HepG2 (cell line): ENCODE data around the gene PDE4DIP. TPM values are rescaled to one million over a fixed set of nuclear protein-coding genes. Genes with fewer than 3 reads are reported as not detected.
A peak's percentile ranks its signal among the peaks of the same experiment; 100 is the strongest.
"Not testable (repeated sequence)": the region's sequence is repeated elsewhere in the genome, so short reads cannot be mapped to it uniquely, and the experiment has no call there.

Experiments
- ATAC-seq: fragments of 200-7000 bp; cut with Tn5 transposase; 3 replicates; pipeline ENCODE4 v1.9.1; 2020; ENCODE audit warnings: mild to moderate bottlenecking, moderate library complexity
- BruUV-seq: library from RNA; stranded (reverse); fragments of 400-500 nt; replicated peaks from 2 replicates; lab custom pipeline; 2021; lab: Mats Ljungman, UMichigan
- CTCF ChIA-PET: fragments of 300-600 bp; formaldehyde crosslinking; extraction: SDS; loops from one replicate; lab custom pipeline; 2021; ENCODE audit warnings: low total read pairs, inconsistent platforms, low intra/inter-chr PET ratio; lab: Yijun Ruan, JAX
- POLR2A ChIA-PET: fragments of 350-600 bp; sonication (Branson Sonifier 250); formaldehyde crosslinking; loops from one replicate; lab custom pipeline; 2020; ENCODE audit warnings: antibody characterized with exemption, inconsistent platforms; lab: Yijun Ruan, JAX
- DNase-seq: peaks from one replicate; pipeline ENCODE4 v3.0.0-alpha.2; 2015; ENCODE audit warnings: low spot score
- FAIRE-seq: peaks from 3 replicates; lab custom pipeline; 2011; peaks lifted over from hg19 to GRCh38; lab: Jason Lieb, UNC
- H2AFZ ChIP-seq: one replicate; pipeline ENCODE4 v1.6.1; 2011; ENCODE audit warnings: low read length, inconsistent platforms
- H3K27ac ChIP-seq: fragments of 300-600 bp; 3 replicates; pipeline ENCODE4 v1.8.0; 2011; ENCODE audit warnings: mixed run types, mild to moderate bottlenecking, mixed read lengths, low read length, inconsistent platforms; ENCODE audit not compliant: insufficient read depth; ENCODE audit errors: extremely low read length
- H3K27me3 ChIP-seq, 2 experiments: fragments of 200-600 bp in 1 of 2; 2 replicates in 1 of 2; 3 replicates in 1 of 2; pipeline versions ENCODE4 v1.6.0 to v1.8.0; 2011; ENCODE audit warnings: low read length in 2 of 2, mild to moderate bottlenecking in 2 of 2, moderate library complexity in 2 of 2, inconsistent platforms in 1 of 2; ENCODE audit not compliant: insufficient read depth in 2 of 2, control insufficient read depth in 1 of 2
- H3K36me3 ChIP-seq, 2 experiments: fragments of 200-600 bp in 1 of 2; replicated peaks in 1 of 2; 2 replicates in 1 of 2; 3 replicates in 1 of 2; pipeline versions ENCODE4 v1.5.1 to v1.8.0; 2011; ENCODE audit warnings: low read length in 2 of 2, inconsistent platforms in 1 of 2; ENCODE audit not compliant: insufficient read depth in 2 of 2, control insufficient read depth in 1 of 2
- H3K4me1 ChIP-seq: 2 replicates; pipeline ENCODE4 v1.5.1; 2012; ENCODE audit warnings: low read length, inconsistent platforms; ENCODE audit not compliant: insufficient read depth
- H3K4me2 ChIP-seq: 2 replicates; pipeline ENCODE4 v1.6.0; 2011; ENCODE audit warnings: low read depth, low read length, inconsistent platforms
- H3K4me3 ChIP-seq, 3 experiments: fragments of 200-600 bp in 1 of 3; sonication (generic), shearing (Covaris generic) in 1 of 3; replicated peaks in 1 of 3; 2 replicates each; pipeline ENCODE4 v1.5.1; 2011 to 2016; ENCODE audit warnings: low read length in 3 of 3, inconsistent platforms in 2 of 3, low read depth in 2 of 3, mild to moderate bottlenecking in 2 of 3, control low read depth in 1 of 3, mixed read lengths in 1 of 3; ENCODE audit not compliant: insufficient read depth in 1 of 3
- H3K79me2 ChIP-seq: one replicate; pipeline ENCODE4 v1.6.1; 2011; ENCODE audit warnings: low read length, inconsistent platforms; ENCODE audit not compliant: insufficient read depth
- H3K9ac ChIP-seq: 2 replicates; pipeline ENCODE4 v1.6.0; 2011; ENCODE audit warnings: mild to moderate bottlenecking, low read depth, low read length, inconsistent platforms; ENCODE audit not compliant: insufficient read depth
- H3K9me3 ChIP-seq: 2 replicates; pipeline ENCODE4 v1.5.1; 2012; ENCODE audit warnings: mild to moderate bottlenecking, low read length
- H4K20me1 ChIP-seq: 2 replicates; pipeline ENCODE4 v1.6.0; 2011; ENCODE audit warnings: inconsistent platforms, mild to moderate bottlenecking, low read length, moderate library complexity; ENCODE audit not compliant: insufficient read depth
- WGBS: methylation state at CpG from one replicate; pipeline ENCODE4 v1.1.6; 2017; ENCODE audit warnings: low lambda C conversion rate; 5-methylcytosine and 5-hydroxymethylcytosine counted together
- in situ Hi-C: cut with HindIII; loops from 2 replicates; pipeline ENCODE4 v1.10.0; 2017; ENCODE audit warnings: low pct_unique_long_range_greater_than_20kb; ENCODE audit not compliant: extremely low pct_ligation_motif_present
- intact Hi-C: fragments of 100-400 bp; cut with micrococcal nuclease; formaldehyde crosslinking; loops from one replicate; pipeline ENCODE4 v1.10.0; 2022; ENCODE audit not compliant: unreplicated experiment
- polyA plus RNA-seq, 8 experiments: library from polyadenylated mRNA; depleted of rRNA in 3 of 8; stranded (reverse) in 7 of 8; unstranded in 1 of 8; fragments of >200 nt; fragmentation: Illumina TruSeq in 4 of 8; extraction: Trizol in 4 of 8; gene quantifications; 2 replicates each; pipeline versions ENCODE4 v1.2.1 to v1.2.3, GENCODE V29; 2011 to 2016; ENCODE audit warnings: low read depth in 4 of 8, missing spikeins in 1 of 8, mixed read lengths in 1 of 8; ENCODE audit not compliant: insufficient read depth in 1 of 8
- total RNA-seq, 5 experiments: library from RNA; depleted of rRNA; stranded (reverse); fragments of >200 nt; fragmentation: Illumina TruSeq; extraction: Trizol; gene quantifications; 2 replicates each; pipeline ENCODE4 v1.2.3, GENCODE V29; 2016; ENCODE audit warnings: low read depth in 1 of 5

Gene PDE4DIP
- total and polyA plus RNA-seq, 2 of the 13 experiments (the other 11 are each of a cell fraction or from before 2014, with no cell fraction given): 5.9 to 10.3 TPM

DNA sequence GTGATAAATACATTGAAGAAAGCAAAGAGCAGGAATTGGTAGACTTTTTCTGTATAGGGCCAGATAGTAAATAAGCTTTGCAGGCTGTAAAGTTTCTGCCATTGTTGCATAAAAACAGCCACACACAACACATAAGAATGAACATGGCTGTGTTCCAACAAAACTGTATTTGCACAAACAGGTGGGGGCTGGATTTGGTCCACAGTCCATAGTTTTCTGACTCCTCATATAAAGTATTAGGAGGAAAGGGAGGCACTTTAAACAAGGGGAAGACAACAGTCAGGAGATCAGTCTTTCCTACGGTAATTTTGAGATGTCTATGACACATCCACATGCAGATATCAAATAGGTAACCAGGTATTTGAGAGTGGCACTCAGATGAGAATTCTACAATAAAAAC, 100.9 kb downstream of the PDE4DIP start:
- intact Hi-C loops, H2AFZ ChIP-seq, H3K9ac ChIP-seq, H3K4me1 ChIP-seq, CTCF ChIA-PET, H3K4me2 ChIP-seq, H3K27me3 ChIP-seq, DNase-seq, BruUV-seq, H3K27ac ChIP-seq, FAIRE-seq, H3K4me3 ChIP-seq, POLR2A ChIA-PET, H3K9me3 ChIP-seq, H4K20me1 ChIP-seq, in situ Hi-C loops, H3K79me2 ChIP-seq, H3K36me3 ChIP-seq: not testable (repeated sequence)
- WGBS: no CpG with 5 or more reads among the region's 1 CpG
- peak; percentile 62 for ATAC-seq

DNA sequence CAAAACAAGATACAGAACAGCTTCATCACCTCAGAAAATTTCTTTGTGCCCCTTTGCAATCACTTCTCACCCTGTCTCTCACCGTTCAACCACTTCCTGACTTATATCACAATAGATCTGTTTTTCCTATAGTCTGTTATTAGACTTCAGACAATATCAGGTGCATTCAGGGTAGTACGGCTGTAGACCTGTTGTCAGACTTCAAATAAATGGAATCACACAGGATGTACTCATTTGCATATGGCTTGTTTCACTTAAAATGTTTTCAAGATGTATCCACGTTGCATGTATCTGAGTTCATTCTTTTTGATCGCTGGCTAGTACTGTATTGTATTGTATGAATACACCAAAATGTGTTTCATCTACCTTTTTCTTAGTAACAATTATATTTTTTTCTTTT, 104.5 kb downstream of the PDE4DIP start:
- FAIRE-seq, H3K27ac ChIP-seq, H4K20me1 ChIP-seq, ATAC-seq, H3K4me2 ChIP-seq, in situ Hi-C loops, intact Hi-C loops, DNase-seq, H3K4me1 ChIP-seq, CTCF ChIA-PET, H2AFZ ChIP-seq, H3K4me3 ChIP-seq, H3K36me3 ChIP-seq, H3K27me3 ChIP-seq, BruUV-seq, H3K9ac ChIP-seq, H3K9me3 ChIP-seq, POLR2A ChIA-PET, H3K79me2 ChIP-seq: not testable (repeated sequence)
- 65% methylated on average over 4 of the region's 4 CpGs for WGBS
